ENCODE results near the gene ZKSCAN8.

Gene ZKSCAN8

DNA sequence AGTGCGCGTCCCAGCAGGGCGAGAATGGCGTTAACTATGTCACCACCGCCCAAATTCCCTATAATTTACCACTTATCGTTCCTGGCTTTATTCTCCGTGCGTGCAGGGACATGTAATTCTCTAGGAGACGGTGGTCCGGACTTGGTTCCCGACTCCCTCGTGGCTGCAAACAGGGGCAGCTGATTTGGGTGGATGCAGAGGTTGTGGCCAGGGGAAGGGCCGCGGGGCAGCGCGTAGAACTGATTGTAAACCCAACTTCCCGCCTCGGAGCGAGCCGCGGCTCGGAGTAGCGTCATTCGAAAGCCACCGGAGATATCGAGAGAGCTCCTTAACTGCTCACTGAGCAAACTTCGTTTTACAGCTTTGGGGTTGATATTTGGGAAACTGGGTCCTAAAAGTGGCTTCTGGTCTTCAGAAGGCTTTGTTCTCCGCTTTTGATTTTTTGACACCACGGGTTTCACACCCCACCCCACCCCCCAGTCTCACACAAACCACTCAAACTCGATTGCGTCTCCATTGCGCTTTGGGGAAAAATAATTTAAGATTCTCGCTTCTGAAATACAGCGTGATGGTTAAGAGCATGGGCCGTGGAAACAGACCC, 65.9 kb downstream of the ZKSCAN8 start:
- peak in 1 of 2 donors; percentile 22 for DNase-seq

DNA sequence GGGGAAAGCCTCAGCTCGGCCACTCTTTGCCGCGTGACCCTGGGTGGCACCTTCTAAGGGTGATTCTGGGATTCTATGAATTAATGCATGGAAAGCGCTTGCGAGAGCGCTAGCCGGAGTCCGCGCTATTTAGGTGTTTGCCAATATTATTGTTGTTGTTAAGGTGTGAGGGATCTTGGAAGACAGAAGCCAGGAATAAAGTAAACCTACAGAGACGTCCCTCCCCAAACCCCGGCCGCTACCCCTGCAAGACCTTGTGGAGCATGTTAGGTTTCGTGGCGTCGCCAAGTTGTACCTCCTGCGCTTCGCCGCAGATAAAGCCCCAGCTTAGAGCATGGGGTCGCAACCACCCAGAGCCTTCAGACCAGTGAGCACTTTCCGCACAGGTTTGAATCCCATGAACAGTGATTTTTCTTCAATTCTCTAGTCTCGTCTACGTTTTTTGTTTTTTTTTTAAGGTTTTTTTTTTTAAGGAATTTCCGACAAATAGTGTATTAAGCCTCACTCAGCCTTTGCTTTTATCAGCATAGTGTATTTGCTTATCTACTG, 66.5 kb downstream of the ZKSCAN8 start:
- DNase-seq = no peak
